K562 (cell line): ENCODE measurements around the gene CHM. TPM values are rescaled to one million over a fixed set of nuclear protein-coding genes. Genes with fewer than 3 reads are reported as not detected.

Source experiments
- ATAC-seq: fragments of 200-7000 bp; cut with Tn5 transposase; 3 replicates; pipeline ENCODE4 v1.9.1; 2020; ENCODE audit warnings: moderate library complexity
- BruUV-seq: library from RNA; stranded (reverse); fragments of 400-500 nt; replicated peaks from 2 replicates; lab custom pipeline; 2021; lab: Mats Ljungman, UMichigan
- CTCF ChIA-PET: fragments of 300-600 bp; formaldehyde crosslinking; extraction: SDS; loops from one replicate; lab custom pipeline; 2021; ENCODE audit warnings: low intra/inter-chr PET ratio; lab: Yijun Ruan, JAX
- POLR2A ChIA-PET: fragments of 300-600, 350-650 bp; sonication (Branson Sonifier 250); formaldehyde crosslinking; extraction: SDS; loops from one replicate; lab custom pipeline; 2021; ENCODE audit warnings: antibody characterized with exemption, inconsistent platforms; lab: Yijun Ruan, JAX
- DNase-seq, 4 experiments: peaks; one replicate each; pipeline versions ENCODE4 v3.0.0 to v3.0.0-alpha.2; 2011 to 2018; ENCODE audit warnings: low spot score in 3 of 4, mixed read lengths in 3 of 4; ENCODE audit errors: extremely low read depth in 1 of 4
- FAIRE-seq: peaks from 2 replicates; lab custom pipeline; 2011; peaks lifted over from hg19 to GRCh38; lab: Jason Lieb, UNC
- H2AFZ ChIP-seq: 2 replicates; pipeline ENCODE4 v1.6.0; 2011; ENCODE audit warnings: low read depth, low read length, control low read depth, inconsistent platforms
- H3K27ac ChIP-seq: fragments of 200-600 bp; 3 replicates; pipeline ENCODE4 v1.8.0; 2011; ENCODE audit warnings: low read depth, mild to moderate bottlenecking, control low read depth, inconsistent platforms, low read length, moderate library complexity, mixed read lengths; ENCODE audit errors: extremely low read depth
- H3K27me3 ChIP-seq, 2 experiments: fragments of 300-600 bp in 1 of 2; 2 replicates in 1 of 2; 3 replicates in 1 of 2; pipeline versions ENCODE4 v1.6.0 to v1.8.0; 2011; ENCODE audit warnings: inconsistent platforms in 2 of 2, low read length in 2 of 2, mild to moderate bottlenecking in 1 of 2, mixed read lengths in 1 of 2, moderate library complexity in 1 of 2; ENCODE audit not compliant: control insufficient read depth in 2 of 2, insufficient read depth in 2 of 2
- H3K36me3 ChIP-seq: fragments of 300-600 bp; 3 replicates; pipeline ENCODE4 v1.8.0; 2011; ENCODE audit warnings: mild to moderate bottlenecking, low read length, inconsistent platforms; ENCODE audit not compliant: control insufficient read depth, insufficient read depth
- H3K4me1 ChIP-seq, 2 experiments: fragments of 200-600 bp in 1 of 2; replicated peaks in 1 of 2; 2 replicates in 1 of 2; 3 replicates in 1 of 2; pipeline versions ENCODE4 v1.5.1 to v1.8.0; 2011; ENCODE audit warnings: inconsistent platforms in 2 of 2, low read length in 2 of 2, mild to moderate bottlenecking in 1 of 2, mixed read lengths in 1 of 2, moderate library complexity in 1 of 2; ENCODE audit not compliant: control insufficient read depth in 2 of 2, insufficient read depth in 2 of 2
- H3K4me2 ChIP-seq: 2 replicates; pipeline ENCODE4 v1.6.1; 2011; ENCODE audit warnings: low read length, control low read depth, inconsistent platforms, mixed read lengths; ENCODE audit not compliant: insufficient read depth
- H3K4me3 ChIP-seq: fragments of 200-600 bp; sonication (generic), shearing (Covaris generic); 2 replicates; pipeline ENCODE4 v1.5.1; 2016; ENCODE audit warnings: control low read depth, inconsistent platforms
- H3K79me2 ChIP-seq: fragments of 200-600 bp; 3 replicates; pipeline ENCODE4 v1.8.0; 2011; ENCODE audit warnings: low read length, inconsistent platforms; ENCODE audit not compliant: control insufficient read depth, insufficient read depth
- H3K9ac ChIP-seq, 2 experiments: 2 replicates each; pipeline versions ENCODE4 v1.6.0 to v1.6.1; 2011; ENCODE audit warnings: low read depth in 2 of 2, low read length in 2 of 2, control low read depth in 1 of 2, inconsistent platforms in 1 of 2, mild to moderate bottlenecking in 1 of 2, mixed read lengths in 1 of 2; ENCODE audit not compliant: insufficient read depth in 1 of 2
- H3K9me1 ChIP-seq: one replicate; pipeline ENCODE4 v1.6.0; 2011; ENCODE audit warnings: inconsistent platforms, mild to moderate bottlenecking, low read length, moderate library complexity; ENCODE audit not compliant: control insufficient read depth, insufficient read depth
- H3K9me3 ChIP-seq: replicated peaks from 2 replicates; pipeline ENCODE4 v1.5.1; 2011; ENCODE audit warnings: low read depth, low read length, inconsistent platforms; ENCODE audit not compliant: control insufficient read depth, insufficient read depth
- H4K20me1 ChIP-seq: replicated peaks from 2 replicates; pipeline ENCODE4 v1.6.1; 2011; ENCODE audit warnings: low read length, inconsistent platforms, mixed read lengths; ENCODE audit not compliant: control insufficient read depth, insufficient read depth
- CAMTA2 ChIP-seq: fragments of 250-450 bp; sonication (Bioruptor Pico); conservative IDR thresholded peaks from 2 replicates; pipeline ENCODE4 v1.5.1; 2022
- E2F1 ChIP-seq: sonication (generic); formaldehyde crosslinking; IDR thresholded peaks from 2 replicates; pipeline ENCODE4 v1.8.1; 2023; ENCODE audit warnings: mild to moderate bottlenecking, missing genetic modification reagents, moderate library complexity
- GTF2B ChIP-seq: IDR thresholded peaks from 2 replicates; pipeline ENCODE4 v1.6.1; 2011; ENCODE audit not compliant: insufficient read length; ENCODE audit errors: extremely low read depth
- HNRNPL ChIP-seq: fragments of 200-400 bp; formaldehyde crosslinking; IDR thresholded peaks from 2 replicates; pipeline ENCODE4 v1.6.1; 2017; ENCODE audit warnings: low read depth, mild to moderate bottlenecking, low read length
- KDM1A ChIP-seq, 2 experiments: fragments of 450-650 bp; IDR thresholded peaks; 2 replicates each; pipeline ENCODE4 v1.6.1; 2016; ENCODE audit warnings: mild to moderate bottlenecking in 2 of 2
- MBD1 ChIP-seq: fragments of 250-450 bp; sonication (Bioruptor Pico); IDR thresholded peaks from 2 replicates; pipeline ENCODE4 v1.8.0; 2022; ENCODE audit warnings: inconsistent platforms
- MLLT1 ChIP-seq, 2 experiments: fragments of 450-650 bp; IDR thresholded peaks; 2 replicates each; pipeline ENCODE4 v1.6.1; 2016
- SAP30 ChIP-seq: fragments of 200-600 bp; sonication (generic); IDR thresholded peaks from 2 replicates; pipeline ENCODE4 v1.6.1; 2012; ENCODE audit warnings: borderline replicate concordance, low read depth, mild to moderate bottlenecking, moderate library complexity, low read length, control low read depth, inconsistent platforms; ENCODE audit not compliant: insufficient read depth, poor library complexity, severe bottlenecking
- STAT5A ChIP-seq: IDR thresholded peaks from 2 replicates; pipeline ENCODE4 v1.6.1; 2012; ENCODE audit warnings: low read length, inconsistent platforms, borderline replicate concordance
- TAL1 ChIP-seq: fragments of 450-650 bp; IDR thresholded peaks from 2 replicates; pipeline ENCODE4 v1.6.1; 2016; ENCODE audit warnings: mild to moderate bottlenecking
- TEAD1 ChIP-seq, 2 experiments: fragments of 450-650 bp in 1 of 2; sonication (generic) in 1 of 2; formaldehyde crosslinking; IDR thresholded peaks; 2 replicates each; pipeline versions ENCODE4 v1.4.0 to v1.8.0; 2020 to 2022; ENCODE audit warnings: mild to moderate bottlenecking in 2 of 2, missing genetic modification reagents in 1 of 2
- ZFP91 ChIP-seq: sonication (generic); formaldehyde crosslinking; IDR thresholded peaks from 2 replicates; pipeline ENCODE4 v1.8.0; 2022; ENCODE audit warnings: mild to moderate bottlenecking, missing genetic modification reagents
- ZFX ChIP-seq: sonication (generic); formaldehyde crosslinking; IDR thresholded peaks from 2 replicates; pipeline ENCODE4 v1.8.0; 2022; ENCODE audit warnings: mild to moderate bottlenecking, missing genetic modification reagents, moderate library complexity
- ZNF586 ChIP-seq: fragments of 450-650 bp; formaldehyde crosslinking; conservative IDR thresholded peaks from 2 replicates; pipeline ENCODE4 v1.4.0; 2020; ENCODE audit warnings: mild to moderate bottlenecking, moderate library complexity
- ZNF699 ChIP-seq: fragments of 250-450 bp; sonication (Bioruptor Pico); IDR thresholded peaks from 2 replicates; pipeline ENCODE4 v1.8.0; 2021; ENCODE audit warnings: mild to moderate bottlenecking, moderate library complexity; ENCODE audit not compliant: insufficient replicate concordance
- ZNF76 ChIP-seq: fragments of 250-450 bp; sonication (Bioruptor Pico); IDR thresholded peaks from 2 replicates; pipeline ENCODE4 v1.4.0; 2020; ENCODE audit warnings: mild to moderate bottlenecking, moderate library complexity, borderline replicate concordance
- WGBS: fragments of 100-300 bp; shearing (Covaris generic); methylation state at CpG from one replicate; pipeline ENCODE4 v1.1.6; 2016; ENCODE audit warnings: low coverage, mixed read lengths; ENCODE audit not compliant: insufficient coverage; ENCODE audit errors: missing lambda C conversion rate; 5-methylcytosine and 5-hydroxymethylcytosine counted together
- in situ Hi-C: fragments of 300-500 bp; cut with MboI; formaldehyde crosslinking; loops from 4 replicates; pipeline ENCODE4 v1.15.0; 2018; ENCODE audit warnings: inconsistent platforms, mixed read lengths
- intact Hi-C: fragments of 100-400 bp; cut with micrococcal nuclease; formaldehyde crosslinking; loops from 2 replicates; pipeline ENCODE4 v1.14.2; 2022
- polyA plus RNA-seq, 8 experiments: library from polyadenylated mRNA; depleted of rRNA in 4 of 8; stranded (reverse) in 5 of 8; unstranded in 3 of 8; fragments of >200 nt; fragmentation: Nextera tagmentation in 2 of 8; fragmentation: Illumina TruSeq in 1 of 8; extraction: Ambion mirVana in 2 of 8; extraction: Trizol in 1 of 8; gene quantifications; 2 replicates each; pipeline versions ENCODE4 v1.2.1 to v1.2.3, GENCODE V29; 2011 to 2014; ENCODE audit warnings: inconsistent platforms in 1 of 8, missing spikeins in 1 of 8
- total RNA-seq, 7 experiments: library from RNA; depleted of rRNA in 6 of 7; stranded (reverse); fragments of >200 nt in 6 of 7; fragmentation: Illumina TruSeq in 2 of 7; extraction: Trizol in 2 of 7; gene quantifications; 2 replicates each; pipeline versions ENCODE4 v1.2.1 to v1.2.3, GENCODE V29; 2011 to 2021; ENCODE audit warnings: low replicate concordance in 1 of 7

CHM gene
- total and polyA plus RNA-seq, 9 of the 15 experiments (the other 6 are each of a cell fraction or from before 2014, with no cell fraction given) = 2.2 to 9.0 (median 4.6) TPM

- Histone ChIP-seq H3K9ac (no peak overlapping the region), H3K4me1 (no peaks in the 10 kb centered on the region), H2AFZ (no peak overlapping the region), H3K4me3 (no peak overlapping the region), H3K27ac (no peak overlapping the region), H3K9me1 (no peaks in the 10 kb centered on the region), H3K9me3 (no peaks in the 10 kb centered on the region), H4K20me1 (no peaks in the 10 kb centered on the region), H3K27me3 (no peaks in the 10 kb centered on the region), H3K36me3 (no peaks in the 10 kb centered on the region), H3K79me2 (no peaks in the 10 kb centered on the region), H3K4me2 (no peak overlapping the region)
- in situ Hi-C loops = no loop called here
- intact Hi-C loops = no loop called here
- ATAC-seq (no peak), DNase-seq (no peak), FAIRE-seq (no peak)
- ChIA-PET CTCF (no interaction called here), POLR2A (no interaction called here)
- WGBS = 28% methylated on average over 2 of the region's 2 CpGs
- TF ChIP-seq KDM1A (IDR thresholded peaks at IDR 0.05) = no peak
- no peak for TF ChIP-seq ZNF699
- no peak for TF ChIP-seq HNRNPL
- no peak for TF ChIP-seq ZNF586 (CRISPR knock-in tag)
- no peak for TF ChIP-seq GTF2B
- no peak for TF ChIP-seq STAT5A
- no peak for TF ChIP-seq MBD1 (CRISPR knock-in tag)
- no peak for TF ChIP-seq TEAD1 (CRISPR knock-in tag; IDR thresholded peaks at IDR 0.05)
- TF ChIP-seq ZNF76 (CRISPR knock-in tag) = no peak
- TF ChIP-seq ZFX (CRISPR knock-in tag) = no peak
- TF ChIP-seq CAMTA2 = no peak
- no peak for TF ChIP-seq MLLT1 (IDR thresholded peaks at IDR 0.05)
- TF ChIP-seq E2F1 (CRISPR knock-in tag) = no peak
- no peak for TF ChIP-seq SAP30
- no peak for TF ChIP-seq ZFP91 (CRISPR knock-in tag)
- TF ChIP-seq TAL1 = no peak
- BruUV-seq = no TSS peak
These were observed 141.0 kb downstream of the CHM start for GRCh38 chrX:85906399-85906798.
